Testis (tissue), 2 donors: ENCODE measurements around the gene GTSE1.

ENCODE experiments used
- POLR2A ChIP-seq: fragments of 450-650 bp; IDR thresholded peaks from one replicate; pipeline ENCODE4 v1.6.1; 2017; ENCODE audit warnings: antibody characterized with exemption, mild to moderate bottlenecking, moderate library complexity
- TF ChIP-seq, protein P1 (sequence below), 3 experiments: fragments of 450-650 bp in 2 of 3; fragments of 200-600 bp in 1 of 3; sonication (generic) in 1 of 3; IDR thresholded peaks; one replicate each; pipeline ENCODE4 v1.5.1; 2016 to 2019; ENCODE audit warnings: antibody characterized with exemption in 3 of 3, mild to moderate bottlenecking in 2 of 3, moderate library complexity in 1 of 3

DNA sequence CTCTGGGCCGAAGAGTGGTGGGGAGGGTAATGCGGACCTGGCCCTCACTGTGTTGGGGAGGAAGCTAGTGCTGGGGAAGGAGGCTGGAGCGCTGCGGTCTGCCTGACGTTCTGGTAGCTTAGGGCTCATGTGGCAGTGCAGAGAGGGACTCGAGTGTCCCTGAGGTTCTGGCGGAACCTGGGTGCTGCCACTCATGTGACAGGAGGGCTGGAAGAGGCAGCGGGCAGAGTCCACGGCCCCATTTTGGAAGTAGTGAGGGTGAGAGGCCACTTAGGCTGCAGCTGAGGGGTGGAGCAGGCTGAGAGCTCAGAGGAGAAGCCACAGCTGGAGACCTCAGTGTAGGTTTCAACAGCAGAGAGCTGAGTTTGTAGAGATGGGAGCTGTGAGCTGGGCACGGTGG lies 22.6 kb downstream of the GTSE1 start:
- TF ChIP-seq, protein P1, sequence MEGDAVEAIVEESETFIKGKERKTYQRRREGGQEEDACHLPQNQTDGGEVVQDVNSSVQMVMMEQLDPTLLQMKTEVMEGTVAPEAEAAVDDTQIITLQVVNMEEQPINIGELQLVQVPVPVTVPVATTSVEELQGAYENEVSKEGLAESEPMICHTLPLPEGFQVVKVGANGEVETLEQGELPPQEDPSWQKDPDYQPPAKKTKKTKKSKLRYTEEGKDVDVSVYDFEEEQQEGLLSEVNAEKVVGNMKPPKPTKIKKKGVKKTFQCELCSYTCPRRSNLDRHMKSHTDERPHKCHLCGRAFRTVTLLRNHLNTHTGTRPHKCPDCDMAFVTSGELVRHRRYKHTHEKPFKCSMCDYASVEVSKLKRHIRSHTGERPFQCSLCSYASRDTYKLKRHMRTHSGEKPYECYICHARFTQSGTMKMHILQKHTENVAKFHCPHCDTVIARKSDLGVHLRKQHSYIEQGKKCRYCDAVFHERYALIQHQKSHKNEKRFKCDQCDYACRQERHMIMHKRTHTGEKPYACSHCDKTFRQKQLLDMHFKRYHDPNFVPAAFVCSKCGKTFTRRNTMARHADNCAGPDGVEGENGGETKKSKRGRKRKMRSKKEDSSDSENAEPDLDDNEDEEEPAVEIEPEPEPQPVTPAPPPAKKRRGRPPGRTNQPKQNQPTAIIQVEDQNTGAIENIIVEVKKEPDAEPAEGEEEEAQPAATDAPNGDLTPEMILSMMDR (IDR thresholded peaks at IDR 0.05) = no peak
- no peak for TF ChIP-seq POLR2A
